ENCODE data around the gene ANXA5. TPM values are rescaled to one million over a fixed set of nuclear protein-coding genes. Genes with fewer than 3 reads are reported as not detected.

The ANXA5 gene
- total and polyA plus RNA-seq, 3 experiments from 2014 or later: 79.7 to 183 (median 83.5) TPM

DNA sequence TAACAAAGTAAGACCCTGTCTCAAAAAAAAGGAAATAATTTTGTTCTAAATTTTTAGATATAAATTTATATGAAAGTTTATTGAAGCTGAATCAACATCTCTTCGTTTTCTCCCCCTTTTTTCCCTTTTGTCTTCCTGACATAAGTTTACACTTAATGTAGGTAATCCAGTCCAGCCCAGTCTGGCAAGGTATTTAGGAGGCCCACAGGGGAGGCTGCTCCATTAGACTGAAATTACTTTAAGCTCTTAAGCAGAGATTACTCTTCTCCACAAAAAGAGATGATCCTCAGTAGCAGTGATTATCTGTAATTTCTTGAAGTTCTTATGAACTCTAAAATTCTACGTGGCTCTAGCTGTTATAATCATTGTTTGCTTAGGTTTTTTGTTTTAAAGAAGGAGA lies 46.0 kb downstream of the ANXA5 start:
- Mint-ChIP-seq H3K9me3 (no peaks in the 10 kb centered on the region), H3K4me1 (no peaks in the 10 kb centered on the region), H3K4me3 (no peak overlapping the region), H3K27ac (no peak overlapping the region), H3K36me3 (no peaks in the 10 kb centered on the region), H3K27me3 (peaks cover 3 to 10% of the 10 kb centered on the region in 2 donors)
- Histone ChIP-seq H3K4me3 (ENCODE audit: low read length) (no peak overlapping the region), H3K9me3 (ENCODE audit: low read length) (no peaks in the 10 kb centered on the region), H3K27me3 (ENCODE audit: insufficient read depth, low read length, poor library complexity, severe bottlenecking) (no peaks in the 10 kb centered on the region), H3K36me3 (ENCODE audit: insufficient read depth, low read length) (no peaks in the 10 kb centered on the region), H3K4me1 (ENCODE audit: insufficient read depth, low read length) (no peaks in the 10 kb centered on the region), H3K27ac (ENCODE audit: low read depth, low read length) (no peak overlapping the region)
- CTCF ChIA-PET: no interaction called here
- POLR2A ChIA-PET: no interaction called here
- no peak for DNase-seq

DNA sequence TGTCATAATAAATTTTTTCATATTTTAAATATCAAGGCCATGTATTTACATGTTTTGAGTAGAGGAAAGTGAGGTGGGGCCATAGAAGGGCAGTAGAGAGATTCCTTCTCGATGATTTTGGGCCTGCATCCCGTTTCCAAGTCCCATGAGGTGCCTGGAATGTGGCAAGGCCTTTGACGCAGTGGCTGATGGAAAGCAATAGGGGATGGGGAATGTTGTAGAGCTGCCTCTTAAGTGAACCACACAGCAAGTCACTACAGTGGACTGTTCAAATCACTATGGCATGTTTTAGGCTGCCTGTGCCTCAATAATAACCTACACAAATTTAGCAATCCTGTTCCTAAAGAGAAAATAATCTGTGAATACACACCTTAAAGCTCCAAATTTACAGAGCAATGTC lies 48.3 kb downstream of the ANXA5 start:
- no peak overlapping the region for H3K4me3 Mint-ChIP-seq
- no peak for DNase-seq
- POLR2A ChIA-PET: no interaction called here
- Histone ChIP-seq H3K27me3 (ENCODE audit: insufficient read depth, low read length, poor library complexity, severe bottlenecking) (no peaks in the 10 kb centered on the region), H3K27ac (ENCODE audit: low read depth, low read length) (no peak overlapping the region), H3K9me3 (ENCODE audit: low read length) (no peaks in the 10 kb centered on the region), H3K36me3 (ENCODE audit: insufficient read depth, low read length) (no peaks in the 10 kb centered on the region), H3K4me3 (ENCODE audit: low read length) (no peak overlapping the region), H3K4me1 (ENCODE audit: insufficient read depth, low read length) (no peaks in the 10 kb centered on the region)
- H3K36me3 Mint-ChIP-seq: no peaks in the 10 kb centered on the region
- CTCF ChIA-PET: no interaction called here
- H3K4me1 Mint-ChIP-seq: no peaks in the 10 kb centered on the region
- no peaks in the 10 kb centered on the region for H3K9me3 Mint-ChIP-seq
- no peak overlapping the region for H3K27ac Mint-ChIP-seq
- H3K27me3 Mint-ChIP-seq: peaks cover 2 to 10% of the 10 kb centered on the region in 2 donors

DNA sequence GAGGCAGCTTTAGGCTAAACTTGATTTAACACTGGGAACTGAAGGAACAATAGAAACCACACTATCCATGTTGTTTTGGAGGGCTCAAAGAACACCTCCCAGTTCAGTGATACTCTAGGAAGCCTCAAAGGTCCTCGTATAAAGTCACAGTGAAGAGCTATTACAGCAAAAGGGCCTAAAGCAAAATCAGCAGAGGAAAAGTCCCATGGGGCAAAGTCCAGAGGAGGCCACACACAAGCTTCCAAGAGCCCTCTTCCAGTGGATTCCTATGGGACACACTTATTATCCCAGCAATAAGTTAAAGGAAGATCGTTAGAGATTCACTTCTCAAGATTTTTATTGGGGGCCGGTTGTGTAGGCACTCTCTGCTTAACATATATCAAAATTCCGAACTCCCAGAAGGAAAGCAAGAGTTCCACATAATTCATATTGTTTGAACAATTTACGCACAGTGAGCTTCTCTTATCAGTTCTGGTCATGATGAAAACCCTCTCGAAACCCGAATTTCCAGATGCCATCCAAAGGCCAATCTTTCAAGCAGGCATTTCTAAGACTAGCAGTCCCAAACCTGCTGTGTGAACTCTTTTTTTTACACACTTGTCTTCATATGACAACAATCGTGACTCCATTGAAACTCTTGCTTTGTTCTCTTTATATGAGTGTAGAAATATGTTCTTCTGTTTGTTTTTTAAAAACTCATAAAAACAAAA lies 53.7 kb downstream of the ANXA5 start:
- Mint-ChIP-seq H3K27ac (no peak overlapping the region), H3K36me3 (no peaks in the 10 kb centered on the region), H3K4me1 (no peaks in the 10 kb centered on the region), H3K4me3 (no peak overlapping the region), H3K27me3 (peaks cover 4 to 22% of the 10 kb centered on the region in 2 donors), H3K9me3 (no peaks in the 10 kb centered on the region)
- Histone ChIP-seq H3K9me3 (ENCODE audit: low read length) (no peaks in the 10 kb centered on the region), H3K27ac (ENCODE audit: low read depth, low read length) (no peak overlapping the region), H3K27me3 (ENCODE audit: insufficient read depth, low read length, poor library complexity, severe bottlenecking) (no peaks in the 10 kb centered on the region), H3K4me1 (ENCODE audit: insufficient read depth, low read length) (no peaks in the 10 kb centered on the region), H3K4me3 (ENCODE audit: low read length) (no peak overlapping the region), H3K36me3 (ENCODE audit: insufficient read depth, low read length) (no peaks in the 10 kb centered on the region)
- ChIA-PET POLR2A (no interaction called here), CTCF (no interaction called here)
- DNase-seq: no peak

DNA sequence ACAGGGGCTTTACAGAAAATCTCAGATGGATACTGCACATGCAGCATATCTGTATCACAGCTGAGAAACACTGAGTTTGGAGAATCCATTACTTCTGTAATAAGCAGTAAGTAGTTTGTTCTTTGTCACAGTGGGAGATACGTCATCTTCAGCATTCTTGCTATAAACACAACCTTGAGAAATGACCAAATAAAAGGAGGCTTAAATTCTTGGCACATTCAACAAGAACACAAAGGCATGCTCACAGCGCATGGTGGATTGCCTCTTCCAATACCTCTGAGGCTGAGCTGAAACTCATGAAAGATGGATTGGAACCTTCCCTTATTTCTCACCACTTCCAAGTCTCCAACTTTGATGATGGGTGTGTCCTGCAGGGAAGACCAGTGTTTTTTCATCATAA lies 54.5 kb downstream of the ANXA5 start:
- POLR2A ChIA-PET: no interaction called here
- H3K27me3 Mint-ChIP-seq: peaks cover 4 to 21% of the 10 kb centered on the region in 2 donors
- CTCF ChIA-PET: no interaction called here

DNA sequence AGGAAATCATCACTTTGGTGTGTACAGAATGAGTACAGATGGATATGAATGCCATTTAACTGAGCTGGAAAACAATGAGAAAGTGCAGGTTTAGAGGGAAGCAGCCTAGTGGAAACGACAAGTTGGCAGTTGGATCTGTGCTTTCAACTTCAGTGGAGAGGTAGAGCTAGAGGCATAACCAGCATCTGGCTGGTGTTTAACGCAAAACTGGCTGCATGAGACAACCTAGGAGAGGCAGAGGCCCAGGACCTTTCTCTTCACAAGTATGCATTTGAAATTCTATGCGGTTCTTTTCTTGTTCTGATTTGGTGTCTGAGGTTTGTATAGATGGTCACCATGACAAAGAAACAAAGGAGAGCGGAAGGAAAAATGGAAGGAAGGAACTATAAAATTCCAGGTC lies 63.1 kb downstream of the ANXA5 start:
- H3K27me3 Mint-ChIP-seq: peaks cover 2 to 36% of the 10 kb centered on the region in 2 donors
- Histone ChIP-seq H3K27me3 (ENCODE audit: insufficient read depth, low read length, poor library complexity, severe bottlenecking) (no peaks in the 10 kb centered on the region), H3K9me3 (ENCODE audit: low read length) (no peaks in the 10 kb centered on the region), H3K4me3 (ENCODE audit: low read length) (no peak overlapping the region), H3K36me3 (ENCODE audit: insufficient read depth, low read length) (no peaks in the 10 kb centered on the region), H3K4me1 (ENCODE audit: insufficient read depth, low read length) (no peaks in the 10 kb centered on the region), H3K27ac (ENCODE audit: low read depth, low read length) (no peak overlapping the region)
- no peaks in the 10 kb centered on the region for H3K4me1 Mint-ChIP-seq
- ChIA-PET POLR2A (no interaction called here), CTCF (no interaction called here)
- H3K9me3 Mint-ChIP-seq: peaks cover 0 to 2% (median 0%) of the 10 kb centered on the region in 5 donors
- no peak overlapping the region for H3K27ac Mint-ChIP-seq
- no peak overlapping the region for H3K4me3 Mint-ChIP-seq
- DNase-seq: no peak
- H3K36me3 Mint-ChIP-seq: no peaks in the 10 kb centered on the region

More for the DNA sequence above, 54.5 kb downstream of the ANXA5 start:
- no peaks in the 10 kb centered on the region for H3K4me1 ChIP-seq (ENCODE audit: insufficient read depth, low read length)
- no peak overlapping the region for H3K4me3 ChIP-seq (ENCODE audit: low read length)
- no peaks in the 10 kb centered on the region for H3K36me3 ChIP-seq (ENCODE audit: insufficient read depth, low read length)
- H3K27ac ChIP-seq (ENCODE audit: low read depth, low read length): no peak overlapping the region
- H3K27me3 ChIP-seq (ENCODE audit: insufficient read depth, low read length, poor library complexity, severe bottlenecking): no peaks in the 10 kb centered on the region
- H3K9me3 ChIP-seq (ENCODE audit: low read length): no peaks in the 10 kb centered on the region
- Mint-ChIP-seq H3K27ac (no peak overlapping the region), H3K36me3 (no peaks in the 10 kb centered on the region), H3K4me1 (no peaks in the 10 kb centered on the region), H3K4me3 (no peak overlapping the region), H3K9me3 (no peaks in the 10 kb centered on the region)
- no peak for DNase-seq

DNA sequence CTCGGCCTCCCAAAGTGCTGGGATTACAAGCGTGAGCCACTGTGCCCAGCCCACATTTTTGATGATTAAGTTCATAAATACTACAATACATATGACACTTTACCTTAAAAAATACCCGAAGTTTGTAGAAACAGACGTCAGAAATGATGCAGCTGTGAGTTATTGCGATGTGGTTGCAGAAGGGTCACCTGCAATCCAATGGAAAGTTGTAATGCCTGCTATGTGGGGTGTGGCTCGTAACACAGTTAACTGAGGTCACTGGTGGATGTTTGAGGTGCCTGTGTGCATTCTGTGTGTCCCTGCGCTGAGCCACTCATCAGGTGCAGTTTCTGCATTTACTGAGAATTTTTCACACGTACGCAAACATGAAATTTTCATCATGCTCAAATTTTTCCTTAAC lies 64.1 kb downstream of the ANXA5 start:
- no peaks in the 10 kb centered on the region for H3K27me3 ChIP-seq (ENCODE audit: insufficient read depth, low read length, poor library complexity, severe bottlenecking)
- no peak for DNase-seq
- no peaks in the 10 kb centered on the region for H3K9me3 ChIP-seq (ENCODE audit: low read length)
- no peak overlapping the region for H3K27ac ChIP-seq (ENCODE audit: low read depth, low read length)
- ChIA-PET CTCF (no interaction called here), POLR2A (no interaction called here)
- peaks cover 0 to 26% of the 10 kb centered on the region in 2 donors for H3K27me3 Mint-ChIP-seq
- H3K4me3 ChIP-seq (ENCODE audit: low read length): no peak overlapping the region
- H3K36me3 Mint-ChIP-seq: no peaks in the 10 kb centered on the region
- no peaks in the 10 kb centered on the region for H3K36me3 ChIP-seq (ENCODE audit: insufficient read depth, low read length)
- H3K4me1 Mint-ChIP-seq: no peaks in the 10 kb centered on the region
- H3K27ac Mint-ChIP-seq: no peak overlapping the region
- no peaks in the 10 kb centered on the region for H3K4me1 ChIP-seq (ENCODE audit: insufficient read depth, low read length)
- H3K4me3 Mint-ChIP-seq: no peak overlapping the region
- H3K9me3 Mint-ChIP-seq: peaks cover 0 to 2% (median 0%) of the 10 kb centered on the region in 5 donors

Other genes with a start within 250 kb of the ANXA5 start
- gene SMIM43, start 68.2 kb upstream of the ANXA5 start, total RNA-seq: under 1 TPM; 0.44 to 0.47 TPM
- 0.23 TPM for gene SMIM43, start 68.2 kb upstream of the ANXA5 start, polyA plus RNA-seq
- 10 to 100 TPM; 72.2 to 72.9 TPM for gene EXOSC9, start 104.3 kb upstream of the ANXA5 start, total RNA-seq
- gene EXOSC9, start 104.3 kb upstream of the ANXA5 start, polyA plus RNA-seq: 41.7 TPM
- gene CCNA2, start 126.9 kb upstream of the ANXA5 start, total RNA-seq: 10 to 100 TPM; 72.1 to 73.5 TPM
- gene CCNA2, start 126.9 kb upstream of the ANXA5 start, polyA plus RNA-seq: 0.28 TPM
- gene BBS7, start 173.5 kb upstream of the ANXA5 start, total RNA-seq: 10 to 100 TPM; 23.3 to 23.4 TPM
- gene BBS7, start 173.5 kb upstream of the ANXA5 start, polyA plus RNA-seq: 10.8 TPM